ENCODE results near the gene DENND6B. TPM values are rescaled to one million over a fixed set of nuclear protein-coding genes. Genes with fewer than 3 reads are reported as not detected.

The DENND6B gene
- total and polyA plus RNA-seq, 2 of the 13 experiments (the other 11 are each of a cell fraction or from before 2014, with no cell fraction given): 0.95 to 3.8 TPM

DNA sequence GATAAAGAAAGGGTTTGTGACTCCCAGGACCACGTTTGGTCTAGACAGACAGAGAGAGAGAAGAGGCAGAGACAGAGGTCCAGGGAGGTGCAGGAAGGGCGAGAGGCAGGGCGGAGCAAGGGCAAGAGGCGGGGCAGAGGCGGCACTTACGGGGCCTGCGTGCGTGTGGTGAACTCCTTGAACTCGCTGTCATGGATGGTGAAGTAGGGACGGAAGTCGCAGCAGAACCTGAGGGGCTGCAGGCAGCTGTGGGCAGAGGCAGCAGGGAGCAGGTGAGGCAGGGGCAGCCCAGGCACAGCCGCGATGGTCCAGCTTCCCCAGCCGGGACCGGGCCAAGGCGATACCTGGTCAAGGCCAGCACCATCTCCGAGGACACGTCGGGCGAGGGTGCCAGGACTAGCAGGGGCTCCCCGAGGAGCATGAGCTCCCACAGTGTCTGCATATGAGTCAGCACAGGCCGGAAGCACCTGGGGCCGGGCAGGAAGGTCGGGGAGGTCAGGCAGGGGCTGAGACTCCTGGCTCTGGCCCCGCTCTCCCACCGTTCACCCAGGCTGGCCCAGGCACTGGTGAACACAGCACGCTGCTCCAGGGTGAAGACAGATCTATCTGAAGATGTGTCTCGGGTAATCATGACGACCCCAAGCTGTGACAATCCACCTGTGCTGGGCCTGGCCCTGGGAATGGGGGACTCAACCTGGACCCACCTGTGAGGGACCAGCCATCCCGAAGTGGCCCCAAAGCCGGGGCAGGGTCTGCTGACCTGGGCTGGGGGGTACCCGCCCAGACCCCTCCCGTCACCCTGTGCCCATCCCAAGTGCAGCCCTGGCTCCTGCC is 12.1 kb downstream of the DENND6B start (continued):
- TF ChIP-seq, protein P1, sequence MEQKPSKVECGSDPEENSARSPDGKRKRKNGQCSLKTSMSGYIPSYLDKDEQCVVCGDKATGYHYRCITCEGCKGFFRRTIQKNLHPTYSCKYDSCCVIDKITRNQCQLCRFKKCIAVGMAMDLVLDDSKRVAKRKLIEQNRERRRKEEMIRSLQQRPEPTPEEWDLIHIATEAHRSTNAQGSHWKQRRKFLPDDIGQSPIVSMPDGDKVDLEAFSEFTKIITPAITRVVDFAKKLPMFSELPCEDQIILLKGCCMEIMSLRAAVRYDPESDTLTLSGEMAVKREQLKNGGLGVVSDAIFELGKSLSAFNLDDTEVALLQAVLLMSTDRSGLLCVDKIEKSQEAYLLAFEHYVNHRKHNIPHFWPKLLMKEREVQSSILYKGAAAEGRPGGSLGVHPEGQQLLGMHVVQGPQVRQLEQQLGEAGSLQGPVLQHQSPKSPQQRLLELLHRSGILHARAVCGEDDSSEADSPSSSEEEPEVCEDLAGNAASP (CRISPR knock-in tag; IDR thresholded peaks at IDR 0.05; ENCODE audit: borderline replicate concordance): no peak
- no peak for TF ChIP-seq NFAT5 (CRISPR knock-in tag; IDR thresholded peaks at IDR 0.05)
- no peak for TF ChIP-seq ZNF768 (CRISPR knock-in tag; IDR thresholded peaks at IDR 0.05)
- TF ChIP-seq, protein P2, sequence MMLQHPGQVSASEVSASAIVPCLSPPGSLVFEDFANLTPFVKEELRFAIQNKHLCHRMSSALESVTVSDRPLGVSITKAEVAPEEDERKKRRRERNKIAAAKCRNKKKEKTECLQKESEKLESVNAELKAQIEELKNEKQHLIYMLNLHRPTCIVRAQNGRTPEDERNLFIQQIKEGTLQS (CRISPR knock-in tag; IDR thresholded peaks at IDR 0.05): no peak
- TF ChIP-seq SMAD1 (CRISPR knock-in tag; IDR thresholded peaks at IDR 0.05; ENCODE audit: borderline replicate concordance, low read depth): 0 out of 2 replicates have a peak, but pooled peaks have one; percentile 16
- no peak for TF ChIP-seq SNRNP70 (IDR thresholded peaks at IDR 0.05; ENCODE audit: low read depth, low read length)
- TF ChIP-seq, protein P3, sequence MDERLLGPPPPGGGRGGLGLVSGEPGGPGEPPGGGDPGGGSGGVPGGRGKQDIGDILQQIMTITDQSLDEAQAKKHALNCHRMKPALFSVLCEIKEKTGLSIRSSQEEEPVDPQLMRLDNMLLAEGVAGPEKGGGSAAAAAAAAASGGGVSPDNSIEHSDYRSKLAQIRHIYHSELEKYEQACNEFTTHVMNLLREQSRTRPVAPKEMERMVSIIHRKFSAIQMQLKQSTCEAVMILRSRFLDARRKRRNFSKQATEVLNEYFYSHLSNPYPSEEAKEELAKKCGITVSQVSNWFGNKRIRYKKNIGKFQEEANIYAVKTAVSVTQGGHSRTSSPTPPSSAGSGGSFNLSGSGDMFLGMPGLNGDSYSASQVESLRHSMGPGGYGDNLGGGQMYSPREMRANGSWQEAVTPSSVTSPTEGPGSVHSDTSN (CRISPR knock-in tag; IDR thresholded peaks at IDR 0.05): no peak
- no peak for TF ChIP-seq JARID2 (CRISPR knock-in tag; IDR thresholded peaks at IDR 0.05; ENCODE audit: insufficient replicate concordance)
- no peak for TF ChIP-seq E2F2 (CRISPR knock-in tag; IDR thresholded peaks at IDR 0.05; ENCODE audit: borderline replicate concordance)
- TF ChIP-seq ZNF629 (CRISPR knock-in tag; conservative IDR thresholded peaks at IDR 0.05): no peak
- no peak for TF ChIP-seq ISL2 (CRISPR knock-in tag; IDR thresholded peaks at IDR 0.05)
- no peak for TF ChIP-seq SP140L (CRISPR knock-in tag; IDR thresholded peaks at IDR 0.05; ENCODE audit: borderline replicate concordance)
- no peak for TF ChIP-seq ZNF3 (CRISPR knock-in tag; IDR thresholded peaks at IDR 0.05)
- no peak for TF ChIP-seq KAT8 (CRISPR knock-in tag; IDR thresholded peaks at IDR 0.05)
- no peak for TF ChIP-seq ZNF414 (CRISPR knock-in tag; IDR thresholded peaks at IDR 0.05)
- no peak for TF ChIP-seq LCORL (IDR thresholded peaks at IDR 0.05)
- peak; percentile 60; the same call in 1 of the 2 replicates for TF ChIP-seq LCORL (CRISPR knock-in tag; IDR thresholded peaks at IDR 0.05)
- TF ChIP-seq SOX5 (CRISPR knock-in tag; IDR thresholded peaks at IDR 0.05; ENCODE audit: borderline replicate concordance): no peak
- TF ChIP-seq HCFC1 (IDR thresholded peaks at IDR 0.05; ENCODE audit: low read depth, low read length): no peak

Measured in HepG2 (cell line).